Ovary (tissue), 3 donors: Measurements from ENCODE around the gene SULT2B1.

Experiments used
- EP300 ChIP-seq: sonication (generic); formaldehyde crosslinking; IDR thresholded peaks from one replicate; pipeline ENCODE4 v1.6.1; 2017; ENCODE audit warnings: antibody characterized with exemption
- POLR2A ChIP-seq: fragments of 450-650 bp; IDR thresholded peaks from one replicate; pipeline ENCODE4 v1.6.1; 2017; ENCODE audit warnings: antibody characterized with exemption, mild to moderate bottlenecking, moderate library complexity
- TF ChIP-seq, protein P1 (sequence below), 3 donors: fragments of 450-650 bp in 2 of 3; fragments of 200-600 bp in 1 of 3; IDR thresholded peaks; one replicate each; pipeline versions ENCODE4 v1.5.1 to v1.8.0; 2016 to 2022; ENCODE audit warnings: antibody characterized with exemption in 3 of 3, mild to moderate bottlenecking in 1 of 3
- donor health status: DM: no; HTN: no; CAD: no.

- TF ChIP-seq, protein P1, sequence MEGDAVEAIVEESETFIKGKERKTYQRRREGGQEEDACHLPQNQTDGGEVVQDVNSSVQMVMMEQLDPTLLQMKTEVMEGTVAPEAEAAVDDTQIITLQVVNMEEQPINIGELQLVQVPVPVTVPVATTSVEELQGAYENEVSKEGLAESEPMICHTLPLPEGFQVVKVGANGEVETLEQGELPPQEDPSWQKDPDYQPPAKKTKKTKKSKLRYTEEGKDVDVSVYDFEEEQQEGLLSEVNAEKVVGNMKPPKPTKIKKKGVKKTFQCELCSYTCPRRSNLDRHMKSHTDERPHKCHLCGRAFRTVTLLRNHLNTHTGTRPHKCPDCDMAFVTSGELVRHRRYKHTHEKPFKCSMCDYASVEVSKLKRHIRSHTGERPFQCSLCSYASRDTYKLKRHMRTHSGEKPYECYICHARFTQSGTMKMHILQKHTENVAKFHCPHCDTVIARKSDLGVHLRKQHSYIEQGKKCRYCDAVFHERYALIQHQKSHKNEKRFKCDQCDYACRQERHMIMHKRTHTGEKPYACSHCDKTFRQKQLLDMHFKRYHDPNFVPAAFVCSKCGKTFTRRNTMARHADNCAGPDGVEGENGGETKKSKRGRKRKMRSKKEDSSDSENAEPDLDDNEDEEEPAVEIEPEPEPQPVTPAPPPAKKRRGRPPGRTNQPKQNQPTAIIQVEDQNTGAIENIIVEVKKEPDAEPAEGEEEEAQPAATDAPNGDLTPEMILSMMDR (IDR thresholded peaks at IDR 0.05) = no peak
- no peak for TF ChIP-seq EP300
- TF ChIP-seq POLR2A = no peak
Measured at GRCh38 chr19:48539503-48540096, 12.4 kb upstream of the SULT2B1 start.
